PFSK-1 (cell line): ENCODE measurements around the gene ABR.

Experiments used
- POLR2AphosphoS5 ChIP-seq: IDR thresholded peaks from 2 replicates; pipeline ENCODE4 v1.6.1; 2012; ENCODE audit warnings: low read depth, mild to moderate bottlenecking, control low read depth, low read length, moderate library complexity
- REST ChIP-seq, 2 experiments: IDR thresholded peaks; 2 replicates each; pipeline versions ENCODE4 v1.6.1 to v1.8.0; 2011 to 2012; ENCODE audit warnings: low read depth in 2 of 2, low read length in 2 of 2, control low read depth in 1 of 2, inconsistent platforms in 1 of 2, mild to moderate bottlenecking in 1 of 2, moderate library complexity in 1 of 2; ENCODE audit not compliant: insufficient read depth in 1 of 2
- TAF1 ChIP-seq: IDR thresholded peaks from 2 replicates; pipeline ENCODE4 v1.6.1; 2012; ENCODE audit warnings: low read length, control low read depth, borderline replicate concordance; ENCODE audit not compliant: insufficient read depth

DNA sequence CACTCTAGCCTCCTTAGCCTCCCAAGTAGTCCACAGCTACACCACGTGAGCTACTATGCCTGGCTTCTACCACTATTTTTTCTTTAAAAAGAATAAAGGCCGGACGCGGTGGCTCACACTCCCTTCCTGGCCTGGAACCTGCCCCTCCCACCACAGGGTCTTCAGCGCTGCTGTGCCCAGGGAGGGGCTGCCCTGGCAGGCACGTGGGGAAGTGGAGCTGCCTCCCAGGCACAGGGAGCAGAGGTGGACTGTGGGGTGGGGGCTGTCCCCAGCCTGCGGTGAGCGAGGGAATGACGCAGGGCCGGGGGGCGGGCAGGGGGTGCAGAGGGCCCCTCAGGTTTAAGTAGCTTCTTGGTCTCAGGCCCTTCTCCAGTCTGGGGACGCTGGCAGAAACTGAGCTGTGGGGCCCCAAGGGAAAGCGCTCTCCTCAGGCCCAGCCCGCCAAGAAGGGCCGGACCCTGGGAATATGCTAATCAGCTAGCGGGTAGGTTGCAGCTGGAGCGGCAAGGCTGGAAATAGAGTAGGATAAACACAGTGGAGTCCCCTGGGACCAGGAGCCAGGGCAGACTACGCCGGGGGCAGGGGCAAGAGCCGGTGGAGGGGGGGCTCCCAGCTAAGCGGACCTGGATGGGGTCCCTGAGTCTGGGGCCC, 136.1 kb downstream of the ABR start:
- no peak for TF ChIP-seq POLR2AphosphoS5
- TF ChIP-seq TAF1, result no peak
- TF ChIP-seq REST (IDR thresholded peaks at IDR 0.05; ENCODE audit: insufficient read depth in 1 of 2, low read depth in 2 of 2, low read length in 2 of 2), result no peak
